ENCODE results near the gene AGPAT3.

GRCh38 chr21:43865540-43866259 lies 677 bp downstream of the AGPAT3 start:
- TF ChIP-seq POLR2A (IDR thresholded peaks at IDR 0.05), result no peak
- no peak for TF ChIP-seq CTCF (IDR thresholded peaks at IDR 0.05)

Data from testis (tissue), 2 donors.